CMK (cell line): ENCODE measurements around the gene CELF2.

Experiments used
- DNase-seq: peaks from one replicate; pipeline ENCODE4 v3.0.0-alpha.2; 2010; ENCODE audit warnings: low read depth

Gene CELF2

DNA sequence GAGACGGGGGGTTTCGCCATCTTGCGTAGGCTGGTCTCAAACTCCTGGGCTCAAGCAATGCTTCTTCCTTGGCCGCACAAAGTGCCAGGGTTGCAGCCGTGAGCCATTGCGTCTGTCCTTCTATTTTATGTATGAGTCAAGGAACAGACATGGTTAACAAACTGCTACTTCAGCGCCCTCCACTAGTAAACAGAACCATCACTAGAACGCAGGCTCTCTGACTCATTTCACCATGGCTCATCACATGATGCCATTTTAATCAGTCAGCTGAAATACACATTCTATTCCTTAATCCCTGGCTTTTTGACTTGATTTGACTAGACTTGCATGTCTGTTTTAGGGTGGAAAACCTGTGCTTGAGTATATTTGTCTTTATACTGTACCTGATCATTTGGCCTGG, 41.3 kb downstream of the CELF2 start:
- no peak for DNase-seq

- DNase-seq: no peak
Observed at GRCh38 chr10:11063856-11064255, 46.2 kb downstream of the CELF2 start.

- DNase-seq: no peak
Observed at GRCh38 chr10:11064832-11065231, 47.2 kb downstream of the CELF2 start.

- no peak for DNase-seq
Observed at GRCh38 chr10:11065567-11065966, 47.9 kb downstream of the CELF2 start.

GRCh38 chr10:11066520-11066919, 48.8 kb downstream of the CELF2 start:
- DNase-seq: no peak

DNA sequence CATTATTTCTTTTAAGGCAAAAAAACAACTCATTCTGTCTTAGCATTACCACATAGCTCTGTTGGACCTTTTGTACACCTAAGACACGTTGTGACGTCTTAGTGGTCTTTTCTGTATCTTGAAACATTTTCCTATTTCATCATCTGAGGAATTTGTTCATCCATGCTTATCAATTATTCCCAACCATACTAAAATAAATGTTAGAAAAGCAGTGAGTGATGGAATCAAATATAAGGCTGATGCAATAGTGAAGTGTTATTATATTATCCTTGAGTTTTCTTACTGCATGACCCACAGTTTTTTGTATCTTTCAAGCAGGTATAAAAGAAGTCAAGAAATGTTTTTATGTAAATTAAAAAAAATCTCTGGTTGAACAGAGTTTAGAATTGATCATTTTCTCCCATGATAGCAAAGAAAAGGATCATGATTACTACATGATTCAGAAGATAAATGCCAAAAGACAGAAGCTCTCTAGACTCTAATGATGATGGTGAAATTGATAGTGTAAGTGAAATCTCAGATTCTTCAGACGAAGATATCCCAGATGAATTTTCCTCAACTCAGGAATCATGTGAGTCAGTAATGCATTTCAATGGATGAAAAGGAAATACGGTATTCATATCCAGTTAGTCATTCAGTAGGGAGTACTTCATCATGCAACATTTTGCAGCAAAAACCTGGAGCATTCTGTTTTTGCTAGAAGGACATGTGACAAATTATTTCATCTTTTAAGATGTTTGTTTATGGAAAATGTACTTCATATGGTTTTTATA, 51.4 kb downstream of the CELF2 start:
- no peak for DNase-seq

- DNase-seq: no peak
Observed at GRCh38 chr10:11073410-11073809, 55.7 kb downstream of the CELF2 start.

DNA sequence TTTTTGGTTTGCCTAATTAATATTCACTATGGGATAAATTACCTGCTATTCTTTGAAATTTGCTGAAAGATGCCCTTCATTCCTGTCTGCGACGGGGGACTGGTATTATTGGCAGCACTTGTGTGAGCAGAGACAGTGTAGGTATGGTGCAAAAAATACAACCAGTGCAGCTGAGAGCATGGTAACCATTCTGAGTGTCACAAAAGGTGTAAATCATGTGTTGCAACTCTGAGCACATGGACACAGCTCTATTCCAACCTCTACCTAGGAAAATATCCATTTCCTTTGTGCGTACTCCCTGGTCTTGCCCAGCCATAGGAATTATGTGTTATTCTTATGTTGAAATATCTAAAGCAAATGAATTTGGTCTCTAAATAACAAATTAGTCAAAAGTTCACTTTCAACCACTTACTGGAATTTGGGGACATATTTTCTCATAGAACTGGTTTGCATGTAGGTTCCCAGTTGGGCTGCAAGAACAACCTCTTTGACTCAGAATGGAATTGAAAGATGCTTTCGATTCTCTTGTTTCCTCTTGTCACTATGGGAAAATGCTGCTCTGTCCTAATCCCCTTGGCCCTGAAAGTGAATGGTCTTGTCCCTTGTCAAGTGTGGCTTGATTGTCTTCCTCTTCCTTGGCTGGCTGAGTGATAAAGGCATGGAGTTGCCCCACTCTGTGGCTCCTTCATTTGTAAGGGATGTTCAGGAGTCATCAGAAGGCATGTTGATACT, 57.0 kb downstream of the CELF2 start:
- no peak for DNase-seq

GRCh38 chr10:11076221-11076620, 58.5 kb downstream of the CELF2 start:
- DNase-seq: no peak

GRCh38 chr10:11080564-11080984, 62.9 kb downstream of the CELF2 start:
- DNase-seq: no peak

DNA sequence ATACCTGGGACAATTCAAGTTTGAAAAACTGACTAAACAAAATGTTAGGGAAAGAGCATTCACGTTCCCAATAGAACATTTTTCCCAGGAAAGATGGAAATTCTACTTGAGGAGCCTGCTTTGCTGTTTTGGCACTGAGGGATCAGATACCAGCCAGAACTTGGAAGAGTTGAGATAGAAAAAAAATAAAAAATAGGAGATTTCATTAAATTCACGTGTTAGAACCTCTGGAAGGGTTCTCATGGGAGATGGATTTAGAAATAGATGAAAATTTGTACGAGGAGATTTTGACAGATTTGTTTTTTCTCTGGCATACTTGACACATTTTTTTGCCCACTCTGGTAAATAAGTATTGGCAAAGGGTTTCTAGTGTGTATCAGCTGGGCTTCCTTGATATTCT, 63.7 kb downstream of the CELF2 start:
- no peak for DNase-seq

GRCh38 chr10:11082526-11082925, 64.9 kb downstream of the CELF2 start:
- no peak for DNase-seq

DNA sequence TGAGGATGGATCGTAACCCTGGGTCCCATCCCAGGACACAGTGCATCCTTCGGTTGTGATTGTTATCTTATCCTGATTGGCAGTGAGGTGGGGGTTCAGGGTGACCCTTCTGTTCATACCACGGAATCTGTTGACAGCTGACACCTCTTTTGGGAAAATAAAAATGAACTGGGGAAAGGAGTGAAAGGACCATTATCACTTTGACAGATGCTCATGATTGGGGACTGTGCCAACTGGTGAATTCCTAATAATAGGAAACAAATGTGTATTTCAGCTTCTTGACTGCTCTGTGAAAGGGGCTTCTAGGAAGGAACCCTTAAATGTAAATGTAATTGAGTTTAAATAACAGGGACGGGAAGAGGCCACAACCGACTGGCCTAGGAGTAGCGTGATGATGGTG, 65.4 kb downstream of the CELF2 start:
- DNase-seq: no peak

DNA sequence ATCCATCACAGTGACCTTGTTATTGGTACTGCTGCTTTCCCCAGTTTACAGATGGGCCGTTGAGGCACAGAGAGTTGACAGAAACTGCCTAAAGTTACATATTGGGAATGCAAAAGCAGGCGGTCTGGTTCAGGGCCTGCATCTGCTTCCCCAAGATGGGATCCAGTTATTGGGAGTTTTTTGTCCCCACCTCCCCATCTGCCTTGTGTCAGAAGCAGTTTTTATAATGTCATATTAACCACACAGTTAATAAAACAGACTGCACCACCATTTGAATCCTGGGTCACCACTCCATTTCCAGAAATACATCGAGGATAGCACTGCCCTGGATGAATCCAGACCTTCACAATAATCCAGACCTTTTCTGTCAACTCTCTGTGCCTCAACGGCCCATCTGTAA, 67.9 kb downstream of the CELF2 start:
- DNase-seq: no peak

GRCh38 chr10:11086177-11086840, 68.6 kb downstream of the CELF2 start:
- no peak for DNase-seq

DNA sequence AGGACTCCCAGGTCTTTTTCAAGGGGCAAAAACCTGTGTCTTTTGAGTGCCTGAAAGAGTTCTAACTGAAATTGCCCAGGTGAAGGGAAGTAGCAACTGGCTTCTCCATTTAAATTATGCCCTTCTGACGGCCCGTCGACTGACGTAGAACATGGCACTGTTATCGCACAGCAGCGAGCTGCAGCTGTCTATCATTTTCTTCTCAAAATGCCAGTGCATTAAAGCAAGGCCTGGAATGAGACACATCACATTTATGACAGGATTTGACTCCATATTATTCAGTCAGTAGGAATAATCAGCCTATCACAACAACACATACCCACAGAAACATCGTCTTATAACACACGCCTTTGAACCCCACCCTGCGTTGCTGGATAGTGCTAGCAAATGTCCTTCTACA, 69.7 kb downstream of the CELF2 start:
- DNase-seq: no peak

DNA sequence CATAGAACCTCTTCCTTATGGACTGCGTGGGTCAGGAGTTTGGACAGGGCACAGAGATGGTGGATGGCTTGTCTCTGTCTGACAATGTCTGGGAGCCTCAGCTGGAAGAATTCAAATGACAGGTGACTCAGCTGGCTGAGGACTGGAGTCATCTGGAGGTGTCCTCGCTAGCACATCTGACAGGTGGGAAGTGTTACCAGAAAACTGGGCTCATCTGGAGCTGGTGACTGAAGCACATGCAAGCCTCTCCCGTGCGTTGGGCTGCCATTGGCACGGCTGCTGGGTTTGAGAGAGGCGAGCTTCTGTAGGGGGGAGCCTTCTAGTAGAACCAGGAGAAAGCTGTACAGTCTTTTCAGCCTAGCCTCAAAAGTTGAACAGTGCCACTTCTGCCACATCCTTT, 71.0 kb downstream of the CELF2 start:
- no peak for DNase-seq

- DNase-seq: no peak
Observed at GRCh38 chr10:11089272-11089671, 71.6 kb downstream of the CELF2 start.

GRCh38 chr10:11091517-11092102, 73.9 kb downstream of the CELF2 start:
- DNase-seq: no peak

DNA sequence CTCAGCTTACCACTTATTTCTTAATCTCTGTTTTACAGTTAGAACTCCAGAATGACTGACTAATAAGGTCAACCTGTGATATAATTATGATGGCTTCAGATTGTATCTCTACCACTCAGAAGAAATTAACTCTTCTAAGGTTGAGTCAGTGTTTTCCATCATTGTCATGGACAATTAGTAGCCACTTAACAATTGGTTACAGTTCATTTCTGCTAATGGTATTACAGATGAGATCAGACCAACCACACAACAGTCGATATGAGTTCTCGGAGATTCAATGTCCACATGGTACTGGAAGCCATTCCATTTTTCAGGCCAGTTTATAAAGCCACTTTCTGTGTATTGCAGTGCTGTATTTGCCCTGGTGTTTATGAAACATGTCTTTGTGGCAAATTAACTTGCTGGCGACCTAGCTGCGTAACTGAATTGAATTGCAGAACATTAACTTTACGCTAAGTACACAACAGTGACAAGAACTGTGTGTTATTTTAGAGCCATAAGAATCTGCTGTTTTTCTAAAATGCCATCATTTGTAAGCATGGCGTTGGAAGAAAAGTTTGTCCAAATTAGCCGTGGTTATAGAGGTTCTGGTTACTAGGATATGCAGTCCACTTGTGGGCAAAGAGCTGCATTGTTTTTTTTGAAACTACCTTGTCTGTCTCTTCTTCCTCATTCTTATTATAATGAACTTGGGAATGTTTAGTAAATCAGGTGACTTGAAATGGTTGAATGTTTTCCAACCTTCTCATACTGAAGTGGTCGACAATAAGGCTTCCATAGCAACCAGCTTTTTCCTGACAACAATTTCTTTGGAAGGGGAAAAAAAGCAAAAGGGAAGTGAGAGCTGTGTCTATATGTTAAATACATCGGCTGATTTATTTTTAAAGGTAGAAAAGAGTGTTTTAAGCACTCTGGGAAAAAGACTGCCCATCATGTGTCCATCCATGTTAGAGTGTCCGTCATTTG, 76.4 kb downstream of the CELF2 start:
- no peak for DNase-seq

DNA sequence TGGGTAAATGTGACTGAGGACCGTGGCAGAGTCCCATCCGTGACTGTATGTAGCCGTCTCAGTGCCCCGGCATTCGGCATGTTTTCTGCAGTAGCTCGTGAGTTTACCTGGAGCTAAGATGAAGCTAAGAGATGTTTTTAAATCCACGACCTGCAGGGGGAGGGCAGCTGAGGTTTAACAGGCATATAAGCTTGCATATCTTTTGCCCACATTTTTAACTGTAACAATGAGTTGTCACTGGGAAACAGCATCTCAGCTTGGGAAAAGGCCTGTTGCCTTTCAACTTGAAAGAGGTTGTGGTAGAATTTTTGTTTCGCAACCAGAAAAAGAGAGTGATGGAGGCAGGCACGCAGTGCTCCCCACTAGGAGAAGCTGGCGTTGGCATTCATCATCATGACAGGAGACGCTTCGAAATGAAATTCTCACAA, 77.7 kb downstream of the CELF2 start:
- no peak for DNase-seq

DNA sequence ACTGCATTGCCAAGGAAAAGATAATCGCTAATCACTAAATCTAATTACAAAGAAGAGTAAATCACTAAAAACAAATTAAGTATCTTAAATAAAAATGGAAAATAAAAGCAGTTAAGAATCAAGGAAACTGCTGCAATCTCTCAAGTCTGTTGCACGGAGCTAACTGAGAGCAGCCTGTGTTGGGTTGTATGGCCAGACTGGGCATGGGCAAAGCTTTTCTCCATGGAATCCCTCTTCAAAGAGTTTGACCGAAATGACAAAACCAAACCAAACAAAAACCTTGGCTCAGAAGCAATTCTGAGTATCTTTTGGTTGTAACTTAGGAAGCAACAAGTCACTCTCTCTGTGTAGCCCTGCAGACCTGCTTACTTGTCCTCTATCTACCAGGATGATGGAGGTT, 78.8 kb downstream of the CELF2 start:
- no peak for DNase-seq
